NB4 (cell line): ENCODE results near the gene OR6V1.

ENCODE experiments used
- MYC ChIP-seq: IDR thresholded peaks from 2 replicates; pipeline ENCODE4 v1.6.1; 2011; ENCODE audit warnings: low read depth, low read length
- POLR2A ChIP-seq: IDR thresholded peaks from 2 replicates; pipeline ENCODE4 v1.6.1; 2011; ENCODE audit warnings: mild to moderate bottlenecking; ENCODE audit not compliant: insufficient read length; ENCODE audit errors: extremely low read depth
- TF ChIP-seq, protein P1 (sequence below): IDR thresholded peaks from one replicate; pipeline ENCODE4 v1.5.1; 2012; ENCODE audit warnings: low read depth, low read length
- TF ChIP-seq, protein P2 (sequence below): IDR thresholded peaks from 2 replicates; pipeline ENCODE4 v1.6.1; 2011; ENCODE audit warnings: low read depth, low read length

DNA sequence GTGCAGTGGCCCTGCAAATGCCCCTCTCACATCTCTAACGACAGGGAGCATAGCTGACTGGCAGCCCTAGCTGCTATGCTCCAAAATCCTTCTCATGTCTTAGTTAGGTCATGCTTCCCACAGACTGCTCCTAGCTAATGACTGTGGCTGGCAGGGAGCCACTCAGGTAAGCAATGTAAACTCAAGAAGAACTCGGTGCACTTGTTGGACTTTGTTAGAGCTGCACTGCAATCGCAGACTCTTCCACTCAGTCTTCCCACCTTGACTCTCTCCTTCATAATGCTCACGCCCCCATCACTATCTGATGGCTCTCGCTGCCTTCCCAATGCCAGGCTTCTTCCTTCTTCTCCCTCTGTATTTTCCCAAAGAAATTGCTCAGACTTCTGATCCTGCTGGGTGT lies 49.2 kb upstream of the OR6V1 start:
- TF ChIP-seq POLR2A (no peak), MYC (no peak)
- TF ChIP-seq, protein P1, sequence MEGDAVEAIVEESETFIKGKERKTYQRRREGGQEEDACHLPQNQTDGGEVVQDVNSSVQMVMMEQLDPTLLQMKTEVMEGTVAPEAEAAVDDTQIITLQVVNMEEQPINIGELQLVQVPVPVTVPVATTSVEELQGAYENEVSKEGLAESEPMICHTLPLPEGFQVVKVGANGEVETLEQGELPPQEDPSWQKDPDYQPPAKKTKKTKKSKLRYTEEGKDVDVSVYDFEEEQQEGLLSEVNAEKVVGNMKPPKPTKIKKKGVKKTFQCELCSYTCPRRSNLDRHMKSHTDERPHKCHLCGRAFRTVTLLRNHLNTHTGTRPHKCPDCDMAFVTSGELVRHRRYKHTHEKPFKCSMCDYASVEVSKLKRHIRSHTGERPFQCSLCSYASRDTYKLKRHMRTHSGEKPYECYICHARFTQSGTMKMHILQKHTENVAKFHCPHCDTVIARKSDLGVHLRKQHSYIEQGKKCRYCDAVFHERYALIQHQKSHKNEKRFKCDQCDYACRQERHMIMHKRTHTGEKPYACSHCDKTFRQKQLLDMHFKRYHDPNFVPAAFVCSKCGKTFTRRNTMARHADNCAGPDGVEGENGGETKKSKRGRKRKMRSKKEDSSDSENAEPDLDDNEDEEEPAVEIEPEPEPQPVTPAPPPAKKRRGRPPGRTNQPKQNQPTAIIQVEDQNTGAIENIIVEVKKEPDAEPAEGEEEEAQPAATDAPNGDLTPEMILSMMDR = no peak
- TF ChIP-seq, protein P2, sequence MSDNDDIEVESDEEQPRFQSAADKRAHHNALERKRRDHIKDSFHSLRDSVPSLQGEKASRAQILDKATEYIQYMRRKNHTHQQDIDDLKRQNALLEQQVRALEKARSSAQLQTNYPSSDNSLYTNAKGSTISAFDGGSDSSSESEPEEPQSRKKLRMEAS = no peak
